Muscle of leg (tissue), 11 donors: Measurements from ENCODE around the gene RPS3. TPM values are rescaled to one million over a fixed set of nuclear protein-coding genes. Genes with fewer than 3 reads are reported as not detected.
"Not testable (repeated sequence)": the region's sequence is repeated elsewhere in the genome, so short reads cannot be mapped to it uniquely, and the experiment has no call there.

Source experiments
- DNase-seq: peaks from one replicate; pipeline ENCODE4 v3.0.0; 2013
- H3K27ac ChIP-seq: one replicate; pipeline ENCODE4 v1.5.1; 2013; ENCODE audit warnings: mild to moderate bottlenecking, low read length, control low read depth
- H3K27me3 ChIP-seq: one replicate; pipeline ENCODE4 v1.6.1; 2013; ENCODE audit warnings: low read length; ENCODE audit not compliant: control insufficient read depth, insufficient read depth
- H3K36me3 ChIP-seq: one replicate; pipeline ENCODE4 v1.6.1; 2013; ENCODE audit warnings: low read length; ENCODE audit not compliant: control insufficient read depth, insufficient read depth
- H3K4me1 ChIP-seq: one replicate; pipeline ENCODE4 v1.6.1; 2013; ENCODE audit warnings: low read length; ENCODE audit not compliant: control insufficient read depth, insufficient read depth
- H3K4me3 ChIP-seq: one replicate; pipeline ENCODE4 v1.5.1; 2013; ENCODE audit warnings: low read length, control low read depth
- H3K9me3 ChIP-seq: replicated peaks from 2 replicates; pipeline ENCODE4 v1.6.1; 2013; ENCODE audit warnings: low read depth, low read length; ENCODE audit not compliant: control insufficient read depth
- WGBS: methylation state at CpG from one replicate; pipeline ENCODE4 v1.1.5; 2013; ENCODE audit warnings: missing lambda C conversion rate; ENCODE audit not compliant: insufficient coverage; 5-methylcytosine and 5-hydroxymethylcytosine counted together
- polyA plus RNA-seq, 8 donors: library from polyadenylated mRNA; unstranded; fragments of 120-200 nt; gene quantifications; one replicate each; pipeline versions ENCODE4 v1.2.1 to v1.2.3, GENCODE V29; 2013; ENCODE audit warnings: inconsistent platforms in 1 of 8, low replicate concordance in 1 of 8; ENCODE audit not compliant: insufficient read length in 8 of 8, insufficient read depth in 1 of 8
- total RNA-seq: library from RNA; stranded (reverse); fragments of 120-200 nt; gene quantifications from one replicate; pipeline ENCODE4 v1.2.4, GENCODE V29; 2013

The RPS3 gene
- total and polyA plus RNA-seq, 9 donors, result 3,265 to 4,158 (median 4,030) TPM

- no peak for DNase-seq
- WGBS, result 89% methylated on average over 15 of the region's 15 CpGs
- Histone ChIP-seq H3K4me3 (no peak overlapping the region), H3K36me3 (peaks cover 72% of the 10 kb centered on the region), H3K9me3 (no peaks in the 10 kb centered on the region), H3K4me1 (peaks cover 17% of the 10 kb centered on the region), H3K27ac (no peak overlapping the region), H3K27me3 (no peaks in the 10 kb centered on the region)
Measured at GRCh38 chr11:75403983-75404658, 4.8 kb downstream of the RPS3 start.

DNA sequence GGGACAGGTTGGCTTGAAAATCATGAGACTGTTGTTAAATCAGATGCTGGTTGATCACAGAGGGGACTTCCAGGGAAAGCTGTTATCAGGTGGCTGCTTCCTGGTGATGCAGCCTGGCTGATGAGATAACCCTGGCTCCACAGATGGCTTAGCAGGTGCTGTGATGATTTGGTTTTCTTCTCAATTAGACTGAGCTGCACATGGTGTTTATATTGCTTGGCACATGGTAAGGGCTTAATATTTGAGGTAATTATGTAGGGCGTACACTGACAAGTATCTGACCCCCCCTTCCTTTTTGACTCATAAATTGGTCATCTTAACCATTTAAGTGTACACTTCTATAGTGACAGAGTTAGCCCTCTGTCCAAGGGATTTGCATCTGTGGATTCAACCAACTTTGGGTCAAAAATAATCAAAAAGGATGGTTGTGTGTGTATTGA, 7.0 kb downstream of the RPS3 start:
- H3K9me3 ChIP-seq, result no peaks in the 10 kb centered on the region
- peaks cover 9% of the 10 kb centered on the region for H3K4me1 ChIP-seq
- H3K27me3 ChIP-seq, result no peaks in the 10 kb centered on the region
- WGBS, result no CpG with 5 or more reads among the region's 1 CpG
- no peak overlapping the region for H3K27ac ChIP-seq
- no peak overlapping the region for H3K4me3 ChIP-seq
- DNase-seq, result no peak
- H3K36me3 ChIP-seq, result peaks cover 66% of the 10 kb centered on the region

- Histone ChIP-seq H3K36me3 (peaks cover 54% of the 10 kb centered on the region), H3K4me1 (peaks cover 19% of the 10 kb centered on the region), H3K27ac (no peak overlapping the region), H3K9me3 (no peaks in the 10 kb centered on the region), H3K4me3 (no peak overlapping the region), H3K27me3 (no peaks in the 10 kb centered on the region)
- DNase-seq, result no peak
- WGBS, result no CpG with 5 or more reads among the region's 2 CpGs
Measured at GRCh38 chr11:75408957-75409219, 9.6 kb downstream of the RPS3 start.

DNA sequence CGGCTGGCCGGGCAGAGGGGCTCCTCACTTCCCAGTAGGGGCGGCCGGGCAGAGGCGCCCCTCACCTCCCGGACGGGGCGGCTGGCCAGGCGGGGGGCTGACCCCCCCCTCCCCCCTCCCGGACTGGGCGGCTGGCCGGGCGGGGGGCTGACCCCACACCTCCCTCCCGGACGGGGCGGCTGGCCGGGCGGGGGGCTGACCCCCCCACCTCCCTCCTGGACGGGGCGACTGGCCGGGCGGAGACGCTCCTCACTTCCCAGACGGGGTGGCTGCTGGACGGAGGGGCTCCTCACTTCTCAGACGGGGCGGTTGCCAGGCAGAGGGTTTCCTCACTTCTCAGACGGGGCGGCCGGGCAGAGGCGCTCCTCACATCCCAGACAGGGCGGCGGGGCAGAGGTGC, 10.7 kb downstream of the RPS3 start:
- not testable (repeated sequence) for H3K9me3 ChIP-seq, H3K27me3 ChIP-seq, H3K27ac ChIP-seq, DNase-seq, H3K4me3 ChIP-seq
- WGBS, result no CpG with 5 or more reads among the region's 33 CpGs
- Histone ChIP-seq H3K36me3 (peaks cover 48% of the 10 kb centered on the region), H3K4me1 (peaks cover 28% of the 10 kb centered on the region)

- H3K9me3 ChIP-seq, H3K4me3 ChIP-seq, H3K27me3 ChIP-seq, DNase-seq: not testable (repeated sequence)
- no CpG with 5 or more reads among the region's 10 CpGs for WGBS
- peaks cover 31% of the 10 kb centered on the region for H3K36me3 ChIP-seq
- H3K27ac ChIP-seq, result peak overlapping the region; percentile 71
- peaks cover 41% of the 10 kb centered on the region for H3K4me1 ChIP-seq
Measured at GRCh38 chr11:75413146-75413545, 13.8 kb downstream of the RPS3 start.

GRCh38 chr11:75413864-75414263, 14.5 kb downstream of the RPS3 start:
- peak; percentile 74 for DNase-seq
- peaks cover 26% of the 10 kb centered on the region for H3K36me3 ChIP-seq

GRCh38 chr11:75420224-75421034, 21.1 kb downstream of the RPS3 start:
- Histone ChIP-seq H3K27me3 (no peaks in the 10 kb centered on the region), H3K27ac (no peak overlapping the region), H3K4me3 (no peak overlapping the region), H3K9me3 (no peaks in the 10 kb centered on the region), H3K36me3 (peaks cover 23% of the 10 kb centered on the region), H3K4me1 (peaks cover 40% of the 10 kb centered on the region)
- DNase-seq, result no peak
- WGBS, result 84% methylated on average over 10 of the region's 14 CpGs

More at GRCh38 chr11:75413864-75414263, 14.5 kb downstream of the RPS3 start:
- Histone ChIP-seq H3K9me3 (no peaks in the 10 kb centered on the region), H3K4me1 (peaks cover 39% of the 10 kb centered on the region), H3K27ac (peak overlapping the region; percentile 71), H3K27me3 (no peaks in the 10 kb centered on the region), H3K4me3 (no peak overlapping the region)
- 86% methylated on average over 1 of the region's 2 CpGs for WGBS

- no peak for DNase-seq
- Histone ChIP-seq H3K27ac (peak overlapping the region; percentile 31), H3K4me1 (peaks cover 38% of the 10 kb centered on the region), H3K4me3 (no peak overlapping the region), H3K9me3 (no peaks in the 10 kb centered on the region), H3K27me3 (no peaks in the 10 kb centered on the region), H3K36me3 (peaks cover 20% of the 10 kb centered on the region)
- 51% methylated on average over 9 of the region's 11 CpGs for WGBS
Measured at GRCh38 chr11:75421035-75421602, 21.8 kb downstream of the RPS3 start.

DNA sequence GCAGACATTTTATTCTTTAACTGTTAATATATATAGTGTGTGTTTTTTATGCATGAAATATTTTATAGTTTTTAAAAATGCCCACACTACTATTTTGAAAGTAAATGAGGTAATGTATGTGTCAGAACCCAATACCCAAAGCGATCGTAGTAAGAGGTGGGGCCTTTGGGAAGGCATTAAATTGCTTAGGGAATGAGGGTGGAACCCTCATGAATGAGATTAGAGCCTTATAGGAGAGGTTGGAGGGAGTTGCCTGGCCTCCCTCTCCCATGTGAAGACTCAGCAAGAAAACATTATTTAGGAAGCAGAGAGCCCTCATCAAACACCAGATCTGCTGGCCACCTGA, 22.6 kb downstream of the RPS3 start:
- Histone ChIP-seq H3K27ac (no peak overlapping the region), H3K9me3 (no peaks in the 10 kb centered on the region), H3K4me1 (peaks cover 37% of the 10 kb centered on the region), H3K4me3 (no peak overlapping the region), H3K36me3 (peaks cover 19% of the 10 kb centered on the region), H3K27me3 (no peaks in the 10 kb centered on the region)
- WGBS, result 70% methylated on average over 2 of the region's 2 CpGs
- no peak for DNase-seq
